GM19023 (cell line): Measurements from ENCODE around the gene NCEH1.
"Not testable (repeated sequence)": the region's sequence is repeated elsewhere in the genome, so short reads cannot be mapped to it uniquely, and the experiment has no call there.

ENCODE experiments used
- ATAC-seq: cut with Tn5 transposase; IDR thresholded peaks from one replicate; pipeline ENCODE4 v1.9.1; 2021; ENCODE audit warnings: mild to moderate bottlenecking, moderate library complexity; ENCODE audit not compliant: unreplicated experiment

Gene NCEH1

GRCh38 chr3:172614340-172615274, 96.3 kb downstream of the NCEH1 start:
- no peak for ATAC-seq

- no peak for ATAC-seq
Measured at GRCh38 chr3:172613845-172614244, 97.0 kb downstream of the NCEH1 start.

- no peak for ATAC-seq
Measured at GRCh38 chr3:172612871-172613678, 97.8 kb downstream of the NCEH1 start.

- ATAC-seq: no peak
Measured at GRCh38 chr3:172609750-172610149, 101.1 kb downstream of the NCEH1 start.

- ATAC-seq: no peak
Measured at GRCh38 chr3:172608575-172608974, 102.3 kb downstream of the NCEH1 start.

GRCh38 chr3:172607305-172608121, 103.4 kb downstream of the NCEH1 start:
- ATAC-seq: no peak

- ATAC-seq: no peak
Measured at GRCh38 chr3:172606021-172606420, 104.8 kb downstream of the NCEH1 start.

- ATAC-seq: no peak
Measured at GRCh38 chr3:172604895-172605646, 105.8 kb downstream of the NCEH1 start.

GRCh38 chr3:172601066-172601832, 109.6 kb downstream of the NCEH1 start:
- no peak for ATAC-seq

- ATAC-seq: no peak
Measured at GRCh38 chr3:172600644-172601065, 110.2 kb downstream of the NCEH1 start.

GRCh38 chr3:172598904-172599303, 112.0 kb downstream of the NCEH1 start:
- no peak for ATAC-seq

GRCh38 chr3:172596394-172596706, 114.5 kb downstream of the NCEH1 start:
- no peak for ATAC-seq

- peak; percentile 26 for ATAC-seq
Measured at GRCh38 chr3:172595664-172596393, 115.0 kb downstream of the NCEH1 start.

- ATAC-seq: not testable (repeated sequence)
Measured at GRCh38 chr3:172594900-172595663, 115.8 kb downstream of the NCEH1 start.

GRCh38 chr3:172592898-172593669, 117.8 kb downstream of the NCEH1 start:
- no peak for ATAC-seq

- ATAC-seq: peak; percentile 91
Measured at GRCh38 chr3:172591876-172592771, 118.7 kb downstream of the NCEH1 start.
